ENCODE results near the gene ATOH8. TPM values are rescaled to one million over a fixed set of nuclear protein-coding genes. Genes with fewer than 3 reads are reported as not detected.
A peak's percentile ranks its signal among the peaks of the same experiment; 100 is the strongest.

ATOH8 gene
- total and polyA plus RNA-seq, 4 donors = 51.5 to 78.8 (median 62.6) TPM

DNA sequence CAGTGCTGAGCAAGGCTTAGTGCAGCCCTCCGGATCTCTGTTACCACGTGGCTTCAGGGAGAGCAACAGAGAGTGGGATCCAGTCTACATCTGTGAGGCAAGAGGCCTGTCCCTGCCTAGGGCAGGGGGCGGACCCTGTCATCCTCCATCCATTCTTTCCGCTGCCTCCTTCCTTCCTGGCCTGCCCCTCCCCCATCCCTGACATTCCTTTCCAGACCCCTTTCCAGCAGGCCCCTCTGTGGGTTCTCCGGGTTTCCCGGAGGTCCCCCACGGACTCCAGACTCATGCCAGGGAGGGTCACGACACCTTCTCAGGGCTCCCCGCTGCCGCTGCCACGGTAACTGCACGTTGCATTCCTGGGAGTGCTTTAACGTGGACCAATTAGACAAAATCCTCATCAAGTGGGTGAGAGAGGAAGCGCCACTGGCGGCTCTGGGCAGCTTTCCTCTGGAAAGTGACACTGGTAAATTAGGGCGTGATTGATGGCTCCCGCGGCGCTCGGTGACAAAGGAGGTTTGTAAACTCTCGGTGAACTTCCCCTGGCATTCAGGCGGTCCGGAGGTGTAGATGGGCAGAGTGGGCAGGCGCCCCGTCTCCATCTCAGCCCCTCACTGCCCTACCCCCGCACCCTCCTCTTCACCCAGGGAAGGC, 11.4 kb downstream of the ATOH8 start:
- H3K27ac ChIP-seq (ENCODE audit: low read depth in 1 of 2, low read length in 2 of 2) = no peak overlapping the region
- intact Hi-C loops (cut with DNase I) = no loop called here
- ATAC-seq (ENCODE audit: low FRiP score) (no peak), DNase-seq (no peak)
- peaks cover 2 to 13% of the 10 kb centered on the region in 2 donors for H3K36me3 ChIP-seq (ENCODE audit: control insufficient read depth in 1 of 2, insufficient read depth in 2 of 2, low read length in 1 of 2)
- H3K9me3 ChIP-seq (ENCODE audit: control insufficient read depth, low read length) = no peaks in the 10 kb centered on the region
- H3K27me3 ChIP-seq (ENCODE audit: control insufficient read depth in 1 of 2, insufficient read depth in 2 of 2, low read length in 1 of 2) = no peaks in the 10 kb centered on the region
- WGBS, 2 donors = 88% methylated on average over 26 of the region's 26 CpGs
- H3K4me1 ChIP-seq (ENCODE audit: control insufficient read depth in 1 of 2, insufficient read depth in 2 of 2, low read length in 2 of 2) = peaks cover 0 to 6% of the 10 kb centered on the region in 2 donors
- no peak overlapping the region for H3K4me3 ChIP-seq (ENCODE audit: low read length in 2 of 2)

DNA sequence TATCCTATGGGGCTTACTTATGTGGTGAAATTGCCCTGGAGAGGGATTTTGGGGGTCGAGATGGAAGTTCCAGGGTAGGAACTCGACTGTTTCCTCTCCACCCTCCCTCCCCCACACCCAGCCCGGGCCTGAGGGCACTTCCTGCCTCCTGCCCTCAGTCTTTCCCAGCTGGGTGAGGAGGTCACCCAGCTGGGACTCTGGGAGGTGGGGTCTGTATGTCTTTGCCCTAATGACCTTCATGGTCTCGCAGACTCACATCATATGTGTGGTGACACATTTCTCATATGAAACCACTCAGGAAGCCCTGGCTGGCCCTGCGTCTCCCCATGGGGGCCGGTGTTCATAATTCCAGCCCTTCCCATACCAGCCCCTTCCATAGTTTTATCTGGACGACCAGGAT, 12.4 kb downstream of the ATOH8 start:
- Histone ChIP-seq H3K27me3 (ENCODE audit: control insufficient read depth in 1 of 2, insufficient read depth in 2 of 2, low read length in 1 of 2) (no peaks in the 10 kb centered on the region), H3K36me3 (ENCODE audit: control insufficient read depth in 1 of 2, insufficient read depth in 2 of 2, low read length in 1 of 2) (peaks cover 2 to 13% of the 10 kb centered on the region in 2 donors), H3K4me3 (ENCODE audit: low read length in 2 of 2) (no peak overlapping the region), H3K27ac (ENCODE audit: low read depth in 1 of 2, low read length in 2 of 2) (no peak overlapping the region), H3K9me3 (ENCODE audit: control insufficient read depth, low read length) (no peaks in the 10 kb centered on the region), H3K4me1 (ENCODE audit: control insufficient read depth in 1 of 2, insufficient read depth in 2 of 2, low read length in 2 of 2) (peaks cover 0 to 6% of the 10 kb centered on the region in 2 donors)
- no peak for ATAC-seq (ENCODE audit: low FRiP score)
- 88 to 90% methylated on average over 7 of the region's 7 CpGs for WGBS, 2 donors
- DNase-seq = no peak
- intact Hi-C loops (cut with DNase I) = no loop called here

DNA sequence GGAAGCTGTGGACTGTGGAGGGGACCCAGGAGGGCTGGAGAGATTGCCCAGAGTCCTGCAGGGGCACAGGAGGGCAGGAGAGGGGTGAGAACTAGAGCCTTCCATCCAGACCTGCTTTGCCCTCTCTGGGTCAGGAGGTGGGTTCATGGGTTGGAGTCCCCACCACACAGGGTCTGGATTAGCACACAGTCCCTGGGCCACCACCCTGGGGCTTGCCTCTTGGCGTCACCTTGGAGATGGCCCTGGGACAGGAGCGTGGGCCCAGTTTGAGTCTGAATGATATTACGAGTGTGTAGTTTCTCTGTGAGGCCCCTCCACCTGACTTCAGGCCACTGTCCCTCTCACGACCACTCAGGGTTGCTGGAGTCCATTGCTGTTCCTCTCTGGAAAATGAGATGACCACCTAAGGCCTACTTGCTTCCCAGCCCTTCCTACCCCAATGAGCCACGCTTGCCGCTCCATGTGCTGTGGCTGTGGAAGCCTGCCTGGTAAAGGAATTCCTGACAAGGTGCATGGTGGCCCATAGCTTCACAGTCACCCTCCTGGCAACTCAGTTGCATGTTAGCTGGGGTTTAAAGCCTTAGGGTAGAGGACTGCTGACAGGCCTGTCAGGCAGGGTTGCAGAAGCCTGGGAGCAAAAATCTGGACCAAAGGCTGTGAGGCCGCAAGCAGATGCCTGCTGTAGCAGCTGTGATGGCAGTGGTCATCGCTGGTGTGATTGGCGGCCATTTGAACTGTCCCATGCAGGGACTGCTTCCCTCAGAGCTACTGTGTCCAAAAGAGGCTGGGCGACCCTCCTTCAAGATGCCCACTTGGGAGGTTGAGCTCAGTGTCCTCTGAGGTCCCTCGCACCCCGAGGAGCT, 14.2 kb downstream of the ATOH8 start:
- Histone ChIP-seq H3K4me1 (ENCODE audit: control insufficient read depth in 1 of 2, insufficient read depth in 2 of 2, low read length in 2 of 2) (peaks cover 0 to 8% of the 10 kb centered on the region in 2 donors), H3K9me3 (ENCODE audit: control insufficient read depth, low read length) (no peaks in the 10 kb centered on the region), H3K27ac (ENCODE audit: low read depth in 1 of 2, low read length in 2 of 2) (peak overlapping the region in 1 of 2 donors; percentile 49), H3K36me3 (ENCODE audit: control insufficient read depth in 1 of 2, insufficient read depth in 2 of 2, low read length in 1 of 2) (peaks cover 2 to 13% of the 10 kb centered on the region in 2 donors), H3K4me3 (ENCODE audit: low read length in 2 of 2) (no peak overlapping the region), H3K27me3 (ENCODE audit: control insufficient read depth in 1 of 2, insufficient read depth in 2 of 2, low read length in 1 of 2) (no peaks in the 10 kb centered on the region)
- intact Hi-C loops (cut with DNase I) = loop anchor here in 1 of 2 donors (2.0 kb wide), 1 partner anchor 13 kb away; no protein-coding TSS in a partner anchor
- WGBS, 2 donors = 87 to 93% methylated on average over 12 of the region's 12 CpGs
- ATAC-seq (ENCODE audit: low FRiP score) (no peak), DNase-seq (no peak)

DNA sequence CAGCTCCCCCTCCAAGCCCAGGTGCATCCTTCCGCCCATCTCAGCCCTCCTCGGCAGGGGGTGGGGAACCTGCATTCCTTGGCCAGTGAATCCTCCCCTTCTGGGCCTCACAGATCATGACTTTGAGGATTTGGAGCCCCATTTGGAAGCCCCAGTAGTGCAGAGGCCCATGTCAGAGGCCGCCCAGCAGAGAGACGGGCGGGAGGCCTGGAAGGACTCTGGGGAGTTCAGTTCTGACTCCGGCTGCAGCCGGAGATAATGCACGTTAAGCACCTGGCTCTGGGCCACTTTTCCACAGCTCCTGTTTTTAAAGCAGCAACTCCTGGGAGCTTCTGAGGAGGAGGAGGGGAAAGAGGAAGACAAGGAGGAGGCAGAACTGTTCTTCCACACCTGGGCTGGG, 14.9 kb downstream of the ATOH8 start:
- DNase-seq (peak in 1 of 2 donors; percentile 73), ATAC-seq (ENCODE audit: low FRiP score) (no peak)
- Histone ChIP-seq H3K4me1 (ENCODE audit: control insufficient read depth in 1 of 2, insufficient read depth in 2 of 2, low read length in 2 of 2) (peaks cover 3 to 11% of the 10 kb centered on the region in 2 donors), H3K27ac (ENCODE audit: low read depth in 1 of 2, low read length in 2 of 2) (no peak overlapping the region), H3K36me3 (ENCODE audit: control insufficient read depth in 1 of 2, insufficient read depth in 2 of 2, low read length in 1 of 2) (peaks cover 2 to 13% of the 10 kb centered on the region in 2 donors), H3K27me3 (ENCODE audit: control insufficient read depth in 1 of 2, insufficient read depth in 2 of 2, low read length in 1 of 2) (no peaks in the 10 kb centered on the region), H3K9me3 (ENCODE audit: control insufficient read depth, low read length) (no peaks in the 10 kb centered on the region), H3K4me3 (ENCODE audit: low read length in 2 of 2) (no peak overlapping the region)
- intact Hi-C loops (cut with DNase I) = loop anchor here in 1 of 2 donors (2.0 kb wide), 1 partner anchor 14 kb away; no protein-coding TSS in a partner anchor
- 19 to 24% methylated on average over 8 of the region's 8 CpGs for WGBS, 2 donors

DNA sequence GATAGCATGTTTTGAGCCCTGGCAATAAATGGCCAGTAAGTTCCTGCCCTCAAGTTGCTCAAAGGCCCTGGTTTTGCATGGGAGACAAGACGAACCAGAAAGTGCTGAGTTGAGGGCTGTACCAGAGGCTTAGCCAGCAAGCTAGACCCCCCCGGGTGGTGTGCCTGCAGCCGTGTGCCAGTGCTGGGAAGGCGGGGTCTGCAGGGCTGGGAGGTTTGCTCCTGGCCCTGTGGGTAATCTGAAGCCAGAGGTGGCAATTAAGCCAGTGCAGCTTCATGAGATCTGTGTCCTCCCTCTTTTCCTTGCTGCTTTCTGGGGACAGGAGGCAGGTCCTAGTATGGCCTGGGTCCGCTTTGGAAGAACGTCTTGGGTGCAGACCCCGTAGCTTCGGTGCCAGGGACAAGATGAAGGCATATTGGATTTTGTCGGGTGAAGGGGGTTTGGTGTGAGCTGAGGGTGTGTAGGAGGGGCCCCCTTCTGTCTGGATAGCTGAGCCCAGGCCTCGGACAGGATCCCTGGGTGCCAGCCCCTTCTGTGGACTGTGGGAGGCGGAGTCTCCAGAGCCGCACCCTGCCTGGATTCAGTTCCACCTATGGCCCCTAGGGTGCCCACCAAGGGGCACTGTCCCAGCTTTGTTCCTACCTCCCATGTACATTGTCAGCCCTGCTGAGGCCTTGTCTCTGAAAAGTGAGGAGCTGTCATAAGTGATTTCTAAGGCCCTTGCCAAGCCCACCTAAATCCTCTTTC, 15.6 kb downstream of the ATOH8 start:
- 66 to 69% methylated on average over 12 of the region's 12 CpGs for WGBS, 2 donors
- peak overlapping the region; percentile 15 to 73 for H3K27ac ChIP-seq (ENCODE audit: low read depth in 1 of 2, low read length in 2 of 2)
- H3K4me1 ChIP-seq (ENCODE audit: control insufficient read depth in 1 of 2, insufficient read depth in 2 of 2, low read length in 2 of 2) = peaks cover 5 to 11% of the 10 kb centered on the region in 2 donors
- DNase-seq (no peak), ATAC-seq (ENCODE audit: low FRiP score) (no peak)
- no peaks in the 10 kb centered on the region for H3K27me3 ChIP-seq (ENCODE audit: control insufficient read depth in 1 of 2, insufficient read depth in 2 of 2, low read length in 1 of 2)
- no peaks in the 10 kb centered on the region for H3K9me3 ChIP-seq (ENCODE audit: control insufficient read depth, low read length)
- H3K4me3 ChIP-seq (ENCODE audit: low read length in 2 of 2) = no peak overlapping the region
- H3K36me3 ChIP-seq (ENCODE audit: control insufficient read depth in 1 of 2, insufficient read depth in 2 of 2, low read length in 1 of 2) = peaks cover 2 to 11% of the 10 kb centered on the region in 2 donors
- intact Hi-C loops (cut with DNase I) = loop anchor here in 1 of 2 donors (2.0 kb wide), 1 partner anchor 15 kb away; no protein-coding TSS in a partner anchor

DNA sequence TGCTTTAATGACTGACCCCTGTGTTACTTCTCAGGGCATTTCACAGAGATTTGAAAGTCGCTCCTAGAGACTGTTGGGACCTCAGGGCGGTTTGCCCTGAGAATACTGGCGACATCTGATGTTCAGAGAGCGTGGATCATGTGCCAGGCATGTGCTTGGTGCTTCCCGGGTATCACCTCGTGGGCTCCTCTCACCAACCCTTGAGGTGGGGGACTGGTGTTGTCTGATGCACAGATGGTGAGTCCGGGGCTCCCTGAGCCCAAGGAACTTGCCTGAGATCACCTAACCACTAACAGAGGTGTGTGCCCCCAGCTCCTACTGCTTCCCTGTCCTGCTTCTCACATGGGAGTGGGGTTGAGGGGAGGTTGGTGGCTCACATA, 16.2 kb downstream of the ATOH8 start:
- Histone ChIP-seq H3K9me3 (ENCODE audit: control insufficient read depth, low read length) (no peaks in the 10 kb centered on the region), H3K36me3 (ENCODE audit: control insufficient read depth in 1 of 2, insufficient read depth in 2 of 2, low read length in 1 of 2) (peaks cover 2 to 6% of the 10 kb centered on the region in 2 donors), H3K27ac (ENCODE audit: low read depth in 1 of 2, low read length in 2 of 2) (peak overlapping the region; percentile 15 to 73), H3K4me1 (ENCODE audit: control insufficient read depth in 1 of 2, insufficient read depth in 2 of 2, low read length in 2 of 2) (peaks cover 9 to 13% of the 10 kb centered on the region in 2 donors), H3K4me3 (ENCODE audit: low read length in 2 of 2) (no peak overlapping the region), H3K27me3 (ENCODE audit: control insufficient read depth in 1 of 2, insufficient read depth in 2 of 2, low read length in 1 of 2) (no peaks in the 10 kb centered on the region)
- intact Hi-C loops (cut with DNase I) = loop anchor here in 1 of 2 donors (2.0 kb wide), 1 partner anchor 15 kb away; no protein-coding TSS in a partner anchor
- no peak for ATAC-seq (ENCODE audit: low FRiP score)
- no peak for DNase-seq
- WGBS, 2 donors = 85% methylated on average over 7 of the region's 7 CpGs

DNA sequence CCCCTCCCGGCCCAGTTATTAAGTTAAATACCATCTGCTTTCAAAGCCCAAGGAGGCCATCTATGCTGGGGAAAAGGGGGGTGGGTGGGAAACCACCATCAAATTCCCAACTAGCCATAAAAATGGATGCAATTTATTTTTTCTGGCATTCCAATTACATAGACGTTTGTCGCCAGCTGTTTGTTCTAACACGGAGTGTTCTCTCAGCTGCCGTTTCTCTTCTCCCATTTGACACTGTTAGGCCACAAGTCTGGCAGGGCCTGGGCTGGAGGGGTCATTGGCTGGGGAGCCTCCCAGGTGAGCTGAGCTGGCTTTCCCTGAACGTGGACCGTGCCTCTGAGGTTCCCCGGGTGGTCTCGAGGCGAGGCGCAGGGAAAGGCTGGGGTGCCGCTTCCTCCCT, 16.6 kb downstream of the ATOH8 start:
- Histone ChIP-seq H3K9me3 (ENCODE audit: control insufficient read depth, low read length) (no peaks in the 10 kb centered on the region), H3K4me3 (ENCODE audit: low read length in 2 of 2) (no peak overlapping the region), H3K4me1 (ENCODE audit: control insufficient read depth in 1 of 2, insufficient read depth in 2 of 2, low read length in 2 of 2) (peaks cover 9 to 13% of the 10 kb centered on the region in 2 donors), H3K27me3 (ENCODE audit: control insufficient read depth in 1 of 2, insufficient read depth in 2 of 2, low read length in 1 of 2) (no peaks in the 10 kb centered on the region), H3K27ac (ENCODE audit: low read depth in 1 of 2, low read length in 2 of 2) (peak overlapping the region; percentile 58 to 86), H3K36me3 (ENCODE audit: control insufficient read depth in 1 of 2, insufficient read depth in 2 of 2, low read length in 1 of 2) (peaks cover 0 to 4% of the 10 kb centered on the region in 2 donors)
- ATAC-seq (ENCODE audit: low FRiP score) (no peak), DNase-seq (no peak)
- intact Hi-C loops (cut with DNase I) = no loop called here
- 52 to 54% methylated on average over 12 of the region's 12 CpGs for WGBS, 2 donors

DNA sequence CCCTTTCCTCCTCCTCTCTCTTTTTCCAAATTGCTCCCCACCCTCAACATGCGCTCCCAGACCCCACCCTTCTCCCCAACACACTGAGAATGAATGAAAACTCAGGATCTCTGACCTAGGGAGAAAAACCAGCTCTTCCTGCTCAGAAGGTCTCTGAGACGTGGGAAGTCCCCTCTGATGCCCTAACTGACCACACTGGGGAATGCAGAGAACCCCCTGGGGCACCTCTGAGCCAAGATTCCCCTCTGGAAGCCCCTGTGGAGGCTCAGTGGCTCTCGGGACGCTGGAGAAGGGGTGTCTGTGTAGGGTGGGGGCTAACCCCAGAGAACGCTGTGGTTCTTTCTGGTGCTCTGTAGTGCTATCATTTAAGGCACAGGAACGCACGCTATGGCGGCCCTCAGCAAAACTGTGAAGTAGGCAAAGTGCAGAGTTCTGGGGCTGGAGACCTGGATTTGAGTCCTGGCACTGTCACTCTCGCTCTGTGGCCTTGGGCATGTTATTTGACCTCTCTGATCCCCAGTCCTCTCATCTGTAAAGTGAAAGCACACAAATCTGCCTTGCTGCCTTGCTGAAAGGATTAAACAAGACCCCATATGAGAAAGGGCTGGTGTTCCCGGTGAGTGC, 17.1 kb downstream of the ATOH8 start:
- intact Hi-C loops (cut with DNase I) = no loop called here
- H3K4me1 ChIP-seq (ENCODE audit: control insufficient read depth in 1 of 2, insufficient read depth in 2 of 2, low read length in 2 of 2) = peaks cover 9 to 13% of the 10 kb centered on the region in 2 donors

More for the DNA sequence above, 17.1 kb downstream of the ATOH8 start:
- ATAC-seq (ENCODE audit: low FRiP score) (no peak), DNase-seq (no peak)
- Histone ChIP-seq H3K27me3 (ENCODE audit: control insufficient read depth in 1 of 2, insufficient read depth in 2 of 2, low read length in 1 of 2) (no peaks in the 10 kb centered on the region), H3K9me3 (ENCODE audit: control insufficient read depth, low read length) (no peaks in the 10 kb centered on the region), H3K4me3 (ENCODE audit: low read length in 2 of 2) (no peak overlapping the region), H3K27ac (ENCODE audit: low read depth in 1 of 2, low read length in 2 of 2) (peak overlapping the region; percentile 58 to 86), H3K36me3 (ENCODE audit: control insufficient read depth in 1 of 2, insufficient read depth in 2 of 2, low read length in 1 of 2) (peaks cover 0 to 5% of the 10 kb centered on the region in 2 donors)
- 84 to 88% methylated on average over 10 of the region's 10 CpGs for WGBS, 2 donors
